ENCODE measurements around the gene GINS3. TPM values are rescaled to one million over a fixed set of nuclear protein-coding genes. Genes with fewer than 3 reads are reported as not detected.

Gene GINS3
- total RNA-seq (1 to 10 TPM; 3.9 to 8.7 (median 7.1) TPM), polyA plus RNA-seq (10 to 100 TPM in 1 of 2 donors, 1 to 10 TPM in 1; 5.4 to 20.2 TPM)
- long read RNA-seq, donor 1, partial matches to known transcripts = 0 of 1 reads
- long read RNA-seq, donor 1, other reads (novel, unspliced or antisense) = 0 of 1 reads
- long read RNA-seq, donor 2, transcript GINS3-202 (2 exons, 1,932 nt) = minor isoform, 5 of 27 reads
- long read RNA-seq, donor 2, transcript GINS3-201 (3 exons, 2,274 nt) = major isoform, 16 of 27 reads
- long read RNA-seq, donor 2, partial matches to known transcripts = 1 of 27 reads
- long read RNA-seq, donor 2, other reads (novel, unspliced or antisense) = 2 of 27 reads
- long read RNA-seq, donor 3, transcript GINS3-201 (3 exons, 2,274 nt) = major isoform, 9 of 9 reads
- long read RNA-seq, donor 3, partial matches to known transcripts = 0 of 9 reads
- long read RNA-seq, donor 3, other reads (novel, unspliced or antisense) = 0 of 9 reads

DNA sequence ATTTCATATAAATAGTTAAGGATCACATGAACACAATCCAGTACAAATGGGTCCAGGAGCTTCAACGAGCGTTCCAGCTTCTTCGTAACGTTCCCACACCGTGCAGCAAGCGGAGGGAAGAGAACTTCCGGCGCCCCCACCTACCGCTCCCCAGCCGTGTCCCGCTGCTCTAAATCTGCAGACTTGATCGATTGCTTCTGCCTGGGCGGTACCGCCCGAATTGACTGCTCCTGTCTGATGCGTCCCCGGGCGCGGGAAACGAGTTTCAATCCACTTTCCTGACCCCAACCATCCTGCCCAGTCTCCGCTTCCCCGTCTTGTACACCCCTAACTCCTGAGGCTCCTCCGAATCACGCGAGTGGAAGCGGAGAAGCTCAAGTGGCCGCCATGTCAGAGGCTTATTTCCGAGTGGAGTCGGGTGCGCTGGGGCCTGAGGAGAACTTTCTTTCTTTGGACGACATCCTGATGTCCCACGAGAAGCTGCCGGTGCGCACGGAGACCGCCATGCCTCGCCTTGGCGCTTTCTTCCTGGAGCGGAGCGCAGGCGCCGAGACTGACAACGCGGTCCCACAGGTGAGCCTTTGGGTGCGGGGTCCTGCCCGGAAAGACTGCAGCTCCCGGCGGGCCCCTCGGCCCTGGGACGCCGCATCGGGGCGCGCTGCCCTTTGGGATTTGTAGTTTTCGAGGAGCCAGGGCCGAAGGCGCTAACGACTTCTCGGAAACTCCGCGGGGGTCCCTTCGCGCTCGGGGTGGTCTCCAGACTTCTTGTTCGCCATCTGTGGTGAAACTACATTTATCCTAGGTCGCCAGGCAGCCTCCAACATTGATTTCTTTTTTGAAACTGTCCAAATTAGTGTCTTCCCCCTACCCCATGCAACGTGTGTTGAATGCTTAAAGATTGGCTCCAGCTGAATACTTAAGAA lies at the start of gene GINS3:
GINS3 (plus strand) TSS at position 257 of the 923 bp plus-strand sequence; CDS start at position 388, 131 bp downstream.
- Histone ChIP-seq H3K27ac (peak within 1 kb of the TSS; percentile 59 to 95 (median 87)), H3K27me3 (no peaks in the 10 kb centered on the region), H3K4me1 (peaks cover 0 to 16% (median 9%) of the 10 kb centered on the region in 12 donors), H3K9me3 (no peaks in the 10 kb centered on the region), H3K36me3 (no peaks in the 10 kb centered on the region), H3K4me3 (peak within 1 kb of the TSS; percentile 66 to 96 (median 88))
- WGBS, 4 donors = 0% methylated on average over 47 to 67 of the region's 67 CpGs
- TF ChIP-seq, protein P1, sequence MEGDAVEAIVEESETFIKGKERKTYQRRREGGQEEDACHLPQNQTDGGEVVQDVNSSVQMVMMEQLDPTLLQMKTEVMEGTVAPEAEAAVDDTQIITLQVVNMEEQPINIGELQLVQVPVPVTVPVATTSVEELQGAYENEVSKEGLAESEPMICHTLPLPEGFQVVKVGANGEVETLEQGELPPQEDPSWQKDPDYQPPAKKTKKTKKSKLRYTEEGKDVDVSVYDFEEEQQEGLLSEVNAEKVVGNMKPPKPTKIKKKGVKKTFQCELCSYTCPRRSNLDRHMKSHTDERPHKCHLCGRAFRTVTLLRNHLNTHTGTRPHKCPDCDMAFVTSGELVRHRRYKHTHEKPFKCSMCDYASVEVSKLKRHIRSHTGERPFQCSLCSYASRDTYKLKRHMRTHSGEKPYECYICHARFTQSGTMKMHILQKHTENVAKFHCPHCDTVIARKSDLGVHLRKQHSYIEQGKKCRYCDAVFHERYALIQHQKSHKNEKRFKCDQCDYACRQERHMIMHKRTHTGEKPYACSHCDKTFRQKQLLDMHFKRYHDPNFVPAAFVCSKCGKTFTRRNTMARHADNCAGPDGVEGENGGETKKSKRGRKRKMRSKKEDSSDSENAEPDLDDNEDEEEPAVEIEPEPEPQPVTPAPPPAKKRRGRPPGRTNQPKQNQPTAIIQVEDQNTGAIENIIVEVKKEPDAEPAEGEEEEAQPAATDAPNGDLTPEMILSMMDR (IDR thresholded peaks at IDR 0.05) = no peak
- TF ChIP-seq POLR2A (IDR thresholded peaks at IDR 0.05) = peak in 1 of 2 donors; percentile 19
- intact Hi-C loops (cut with DNase I) = loop anchor here in 7 of 10 donors (2.0 to 5.0 kb wide), 5 partner anchors 40 to 95 kb away; no protein-coding TSS in a partner anchor
- ATAC-seq = peak; percentile 94 to 99 (median 98)
- peak; percentile 92 to 94 (median 93) for DNase-seq

DNA sequence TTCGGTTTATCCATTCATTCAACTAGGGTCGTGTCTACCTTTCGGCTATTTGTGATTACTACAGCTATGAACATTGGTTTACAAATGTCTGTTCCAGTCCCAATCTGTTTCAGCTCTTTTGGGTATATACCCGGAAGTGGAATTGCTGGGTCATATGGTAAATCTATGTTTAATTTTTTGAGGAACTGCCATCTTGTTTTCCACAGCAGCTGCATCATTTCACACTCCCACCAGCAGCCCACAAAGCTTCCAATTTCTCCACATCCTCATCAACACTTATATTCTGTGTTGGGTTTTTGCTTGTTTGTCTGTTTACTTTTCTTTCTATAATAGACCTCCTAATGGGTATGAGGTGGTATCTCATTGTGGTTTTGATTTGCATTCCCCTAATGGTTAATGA lies 48.7 kb upstream of the GINS3 start:
- peaks cover 0 to 9% (median 0%) of the 10 kb centered on the region in 9 donors for H3K27me3 ChIP-seq
- no peak overlapping the region for H3K4me3 ChIP-seq
- TF ChIP-seq POLR2A (IDR thresholded peaks at IDR 0.05) = no peak
- TF ChIP-seq, protein P1 (IDR thresholded peaks at IDR 0.05) = no peak
- ATAC-seq = no peak
- 81 to 88% (median 83%) methylated on average over 4 of the region's 4 CpGs for WGBS, 4 donors
- no peak overlapping the region for H3K27ac ChIP-seq
- H3K4me1 ChIP-seq = peaks cover 0 to 48% (median 32%) of the 10 kb centered on the region in 12 donors
- DNase-seq = no peak
- no peaks in the 10 kb centered on the region for H3K36me3 ChIP-seq
- intact Hi-C loops (cut with DNase I) = no loop called here
- H3K9me3 ChIP-seq = no peaks in the 10 kb centered on the region

DNA sequence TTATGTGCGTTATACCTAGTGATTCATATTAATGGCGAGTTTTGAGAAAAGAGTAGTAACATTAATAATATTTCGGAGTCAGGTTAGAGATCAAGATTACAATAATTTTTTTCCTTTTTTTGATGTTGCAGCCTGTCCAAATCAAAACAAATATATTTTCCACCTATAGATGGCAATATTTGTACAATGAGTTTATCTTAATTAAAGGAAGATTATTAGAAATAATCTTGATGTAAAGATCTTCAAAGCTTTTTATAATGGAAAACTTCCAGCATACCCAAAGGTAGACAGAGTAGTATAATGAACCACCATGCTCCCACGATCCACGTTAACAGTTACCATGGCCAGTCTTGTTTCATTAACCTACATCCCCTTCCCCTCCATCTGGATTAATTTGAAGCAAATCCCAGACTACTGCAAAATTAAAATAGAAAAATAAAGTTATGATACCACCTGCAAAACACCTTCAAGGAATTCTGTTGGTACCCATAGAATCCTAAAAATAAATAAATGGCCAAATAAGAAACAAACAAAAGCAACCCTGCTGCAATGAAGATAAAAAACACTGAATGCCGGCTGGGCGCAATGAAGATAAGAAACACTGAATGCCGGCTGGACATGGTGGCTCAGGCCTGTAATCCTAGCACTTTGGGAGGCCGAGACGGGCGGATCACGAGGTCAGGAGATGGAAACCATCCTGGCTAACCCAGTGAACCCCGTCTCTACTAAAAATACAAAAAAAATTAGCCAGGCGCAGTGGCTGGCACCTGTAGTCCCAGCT lies 46.5 kb upstream of the GINS3 start:
- DNase-seq = no peak
- no peaks in the 10 kb centered on the region for H3K9me3 ChIP-seq
- ATAC-seq = no peak
- H3K36me3 ChIP-seq = no peaks in the 10 kb centered on the region
- TF ChIP-seq, protein P1 (IDR thresholded peaks at IDR 0.05) = peak in 11 of 12 donors; percentile 13 to 58 (median 34)
- no peak for TF ChIP-seq POLR2A (IDR thresholded peaks at IDR 0.05)
- WGBS, 4 donors = 78 to 84% (median 80%) methylated on average over 14 of the region's 14 CpGs
- intact Hi-C loops (cut with DNase I) = loop anchor here in 6 of 10 donors (2.0 to 5.0 kb wide), 4 partner anchors 47 to 141 kb away; partner anchors contain the start of gene GINS3 (in 4 of the 6)
- peak overlapping the region in 3 of 12 donors; percentile 15 to 65 (median 62) for H3K27ac ChIP-seq
- peaks cover 0 to 18% (median 0%) of the 10 kb centered on the region in 9 donors for H3K27me3 ChIP-seq
- peaks cover 0 to 36% (median 19%) of the 10 kb centered on the region in 12 donors for H3K4me1 ChIP-seq
- H3K4me3 ChIP-seq = no peak overlapping the region

Measured in heart left ventricle (tissue), 16 donors.